Right renal pelvis (tissue), 4 donors: ENCODE results near the gene PCDHA12. TPM values are rescaled to one million over a fixed set of nuclear protein-coding genes. Genes with fewer than 3 reads are reported as not detected.

Experiments used
- polyA plus RNA-seq, 4 donors: library from polyadenylated mRNA; unstranded; fragments of 120-200 nt; gene quantifications; one replicate each; pipeline ENCODE4 v1.2.1, GENCODE V29; 2013; ENCODE audit not compliant: insufficient read length in 4 of 4

Gene PCDHA12
- polyA plus RNA-seq, 4 donors = 0.03 to 0.24 (median 0.10) TPM

Other genes starting within 250 kb of the PCDHA12 start
- gene CD14, start 242.1 kb upstream of the PCDHA12 start, polyA plus RNA-seq = 10 to 100 TPM in 1 of 4 donors, 1 to 10 TPM in 3; 7.3 to 10.0 (median 8.4) TPM
- 10 to 100 TPM; 15.5 to 18.8 (median 16.9) TPM for gene TMCO6, start 235.9 kb upstream of the PCDHA12 start, polyA plus RNA-seq
- gene NDUFA2, start 227.7 kb upstream of the PCDHA12 start, polyA plus RNA-seq = 100 to 1,000 TPM in 1 of 4 donors, 10 to 100 TPM in 3; 73.4 to 113 (median 79.0) TPM
- gene IK, start 227.5 kb upstream of the PCDHA12 start, polyA plus RNA-seq = 100 to 1,000 TPM; 150 to 164 (median 156) TPM
- 10 to 100 TPM; 13.2 to 15.3 (median 14.3) TPM for gene WDR55, start 210.4 kb upstream of the PCDHA12 start, polyA plus RNA-seq
- gene DND1, start 201.7 kb upstream of the PCDHA12 start, polyA plus RNA-seq = under 1 TPM in 2 of 4 donors, not detected in 2; 0.14 to 0.29 TPM
- 10 to 100 TPM; 65.0 to 67.1 (median 66.5) TPM for gene HARS1, start 183.9 kb upstream of the PCDHA12 start, polyA plus RNA-seq
- 10 to 100 TPM; 42.7 to 47.6 (median 45.9) TPM for gene HARS2, start 183.9 kb upstream of the PCDHA12 start, polyA plus RNA-seq
- 100 to 1,000 TPM; 103 to 126 (median 118) TPM for gene ZMAT2, start 174.9 kb upstream of the PCDHA12 start, polyA plus RNA-seq
- gene PCDHA1, start 89.2 kb upstream of the PCDHA12 start, polyA plus RNA-seq = under 1 TPM in 1 of 4 donors, not detected in 3; 0.06 TPM
- gene PCDHA2, start 80.5 kb upstream of the PCDHA12 start, polyA plus RNA-seq = under 1 TPM; 0.13 to 0.30 (median 0.25) TPM
- under 1 TPM; 0.25 to 0.49 (median 0.38) TPM for gene PCDHA3, start 74.3 kb upstream of the PCDHA12 start, polyA plus RNA-seq
- 1 to 10 TPM in 2 of 4 donors, under 1 TPM in 2; 0.62 to 1.6 (median 1.1) TPM for gene PCDHA4, start 68.2 kb upstream of the PCDHA12 start, polyA plus RNA-seq
- gene PCDHA5, start 53.7 kb upstream of the PCDHA12 start, polyA plus RNA-seq = under 1 TPM in 3 of 4 donors, not detected in 1; 0.04 to 0.15 (median 0.06) TPM
- gene PCDHA6, start 47.3 kb upstream of the PCDHA12 start, polyA plus RNA-seq = under 1 TPM; 0.13 to 0.51 (median 0.47) TPM
- under 1 TPM; 0.28 to 0.51 (median 0.37) TPM for gene PCDHA7, start 41.0 kb upstream of the PCDHA12 start, polyA plus RNA-seq
- gene PCDHA8, start 34.1 kb upstream of the PCDHA12 start, polyA plus RNA-seq = under 1 TPM in 3 of 4 donors, not detected in 1; 0.04 to 0.07 (median 0.06) TPM
- under 1 TPM in 3 of 4 donors, not detected in 1; 0.01 to 0.11 (median 0.06) TPM for gene PCDHA9, start 26.9 kb upstream of the PCDHA12 start, polyA plus RNA-seq
- gene PCDHA10, start 19.4 kb upstream of the PCDHA12 start, polyA plus RNA-seq = 1 to 10 TPM in 1 of 4 donors, under 1 TPM in 3; 0.05 to 1.7 (median 0.43) TPM
- under 1 TPM; 0.16 to 0.37 (median 0.27) TPM for gene PCDHA11, start 6.4 kb upstream of the PCDHA12 start, polyA plus RNA-seq
- gene PCDHA13, start 6.8 kb downstream of the PCDHA12 start, polyA plus RNA-seq = under 1 TPM in 3 of 4 donors, not detected in 1; 0.01 to 0.14 (median 0.04) TPM
- gene PCDHAC1, start 51.0 kb downstream of the PCDHA12 start, polyA plus RNA-seq = under 1 TPM in 3 of 4 donors, not detected in 1; 0.10 to 0.16 (median 0.11) TPM
- gene PCDHAC2, start 91.2 kb downstream of the PCDHA12 start, polyA plus RNA-seq = under 1 TPM; 0.45 to 0.70 (median 0.59) TPM
- gene PCDHB1, start 176.1 kb downstream of the PCDHA12 start, polyA plus RNA-seq = under 1 TPM; 0.05 to 0.13 (median 0.08) TPM
- 1 to 10 TPM; 3.9 to 7.7 (median 4.9) TPM for gene PCDHB2, start 219.3 kb downstream of the PCDHA12 start, polyA plus RNA-seq
- 1 to 10 TPM; 2.5 to 4.7 (median 3.4) TPM for gene PCDHB3, start 225.2 kb downstream of the PCDHA12 start, polyA plus RNA-seq
- 1 to 10 TPM; 1.5 to 2.8 (median 2.1) TPM for gene PCDHB4, start 246.5 kb downstream of the PCDHA12 start, polyA plus RNA-seq